MM.1S (cell line): ENCODE results near the gene ATP2A2.

Experiments used
- EZH2 ChIP-seq: fragments of 300-600 bp; sonication (generic); optimal IDR thresholded peaks from 2 replicates; pipeline ENCODE3; 2017; ENCODE audit warnings: low read depth, mild to moderate bottlenecking, antibody characterized with exemption, low read length, mixed read lengths
- EZH2phosphoT487 ChIP-seq: fragments of 300-600 bp; sonication (generic); IDR thresholded peaks from 2 replicates; pipeline ENCODE4 v1.6.1; 2018; ENCODE audit warnings: antibody characterized with exemption, low read length
- TF ChIP-seq, protein P1 (sequence below): fragments of 300-600 bp; sonication (generic); IDR thresholded peaks from 2 replicates; pipeline ENCODE4 v1.5.1; 2016; ENCODE audit warnings: antibody characterized with exemption, low read length, mixed read lengths

DNA sequence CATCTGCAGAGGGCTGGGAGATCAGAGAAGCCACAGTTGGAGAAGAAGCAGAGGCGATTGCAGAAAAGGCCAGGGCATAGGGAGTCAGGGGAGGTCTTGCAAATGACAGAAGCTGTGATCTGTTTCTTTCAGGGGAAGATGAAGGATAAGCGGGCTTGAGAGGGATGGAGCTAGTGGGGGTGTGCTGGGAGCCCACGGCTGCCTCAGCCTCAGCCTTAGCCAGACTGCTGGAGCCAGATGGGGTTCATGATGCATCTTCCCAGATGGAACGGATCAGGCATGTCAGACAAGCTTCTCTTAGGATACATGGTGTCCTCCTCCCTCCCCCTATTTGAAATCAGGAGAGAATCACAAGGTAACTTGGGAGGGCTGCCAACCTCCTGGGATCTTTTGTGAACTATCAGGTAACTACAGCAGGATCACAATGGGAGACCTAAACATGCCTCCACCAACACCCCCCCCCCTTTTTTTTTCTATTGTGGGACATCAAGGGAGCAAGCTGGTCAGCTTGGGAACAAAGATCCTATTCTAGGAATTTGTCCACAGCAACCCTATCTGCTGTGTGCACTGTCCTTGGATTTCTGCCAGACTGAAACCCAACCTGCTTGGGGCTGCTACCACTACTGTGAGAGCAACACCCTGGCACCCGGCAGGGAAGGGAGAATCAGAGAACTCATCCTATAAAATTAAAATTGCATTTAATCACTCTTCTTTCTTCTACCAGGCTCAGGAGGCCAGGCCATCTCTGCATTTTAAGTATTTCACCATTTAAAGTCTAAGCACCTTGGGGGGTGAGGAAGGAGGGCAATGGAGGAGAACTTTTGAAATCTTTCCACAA, 10.7 kb upstream of the ATP2A2 start:
- TF ChIP-seq, protein P1, sequence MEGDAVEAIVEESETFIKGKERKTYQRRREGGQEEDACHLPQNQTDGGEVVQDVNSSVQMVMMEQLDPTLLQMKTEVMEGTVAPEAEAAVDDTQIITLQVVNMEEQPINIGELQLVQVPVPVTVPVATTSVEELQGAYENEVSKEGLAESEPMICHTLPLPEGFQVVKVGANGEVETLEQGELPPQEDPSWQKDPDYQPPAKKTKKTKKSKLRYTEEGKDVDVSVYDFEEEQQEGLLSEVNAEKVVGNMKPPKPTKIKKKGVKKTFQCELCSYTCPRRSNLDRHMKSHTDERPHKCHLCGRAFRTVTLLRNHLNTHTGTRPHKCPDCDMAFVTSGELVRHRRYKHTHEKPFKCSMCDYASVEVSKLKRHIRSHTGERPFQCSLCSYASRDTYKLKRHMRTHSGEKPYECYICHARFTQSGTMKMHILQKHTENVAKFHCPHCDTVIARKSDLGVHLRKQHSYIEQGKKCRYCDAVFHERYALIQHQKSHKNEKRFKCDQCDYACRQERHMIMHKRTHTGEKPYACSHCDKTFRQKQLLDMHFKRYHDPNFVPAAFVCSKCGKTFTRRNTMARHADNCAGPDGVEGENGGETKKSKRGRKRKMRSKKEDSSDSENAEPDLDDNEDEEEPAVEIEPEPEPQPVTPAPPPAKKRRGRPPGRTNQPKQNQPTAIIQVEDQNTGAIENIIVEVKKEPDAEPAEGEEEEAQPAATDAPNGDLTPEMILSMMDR, result no peak
- TF ChIP-seq EZH2 (no peak), EZH2phosphoT487 (no peak)
